ENCODE measurements around the gene CLSTN2. TPM values are rescaled to one million over a fixed set of nuclear protein-coding genes. Genes with fewer than 3 reads are reported as not detected.

CLSTN2 gene
- total RNA-seq, 1 experiment from 2014 or later, result not detected

- DNase-seq (ENCODE audit: extremely low read depth, low read depth), result no peak
Observed at GRCh38 chr3:140559546-140559945, 624.6 kb downstream of the CLSTN2 start.

- DNase-seq (ENCODE audit: extremely low read depth, low read depth), result no peak
Observed at GRCh38 chr3:140563206-140563760, 628.3 kb downstream of the CLSTN2 start.

- no peak for DNase-seq (ENCODE audit: extremely low read depth, low read depth)
Observed at GRCh38 chr3:140568131-140568530, 633.1 kb downstream of the CLSTN2 start.

GRCh38 chr3:140568842-140569520 is 634.0 kb downstream of the CLSTN2 start:
- no peak for DNase-seq (ENCODE audit: extremely low read depth, low read depth)

- DNase-seq (ENCODE audit: extremely low read depth, low read depth), result no peak
Observed at GRCh38 chr3:140570602-140571001, 635.6 kb downstream of the CLSTN2 start.

- DNase-seq (ENCODE audit: extremely low read depth, low read depth), result no peak
Observed at GRCh38 chr3:140571836-140572235, 636.9 kb downstream of the CLSTN2 start.

GRCh38 chr3:140572334-140572733 is 637.3 kb downstream of the CLSTN2 start:
- no peak for DNase-seq (ENCODE audit: extremely low read depth, low read depth)

- DNase-seq (ENCODE audit: extremely low read depth, low read depth), result no peak
Observed at GRCh38 chr3:140573011-140573410, 638.0 kb downstream of the CLSTN2 start.

- DNase-seq (ENCODE audit: extremely low read depth, low read depth), result no peak
Observed at GRCh38 chr3:140574375-140574774, 639.4 kb downstream of the CLSTN2 start.

GRCh38 chr3:140576449-140576848 is 641.5 kb downstream of the CLSTN2 start:
- DNase-seq (ENCODE audit: extremely low read depth, low read depth), result no peak

GRCh38 chr3:140577911-140578310 is 642.9 kb downstream of the CLSTN2 start:
- no peak for DNase-seq (ENCODE audit: extremely low read depth, low read depth)

- no peak for DNase-seq (ENCODE audit: extremely low read depth, low read depth)
Observed at GRCh38 chr3:140579260-140579659, 644.3 kb downstream of the CLSTN2 start.

GRCh38 chr3:140580746-140581145 is 645.8 kb downstream of the CLSTN2 start:
- no peak for DNase-seq (ENCODE audit: extremely low read depth, low read depth)

GRCh38 chr3:140584549-140584948 is 649.6 kb downstream of the CLSTN2 start:
- DNase-seq (ENCODE audit: extremely low read depth, low read depth), result no peak

GRCh38 chr3:140585828-140586227 is 650.8 kb downstream of the CLSTN2 start:
- DNase-seq (ENCODE audit: extremely low read depth, low read depth), result no peak

- no peak for DNase-seq (ENCODE audit: extremely low read depth, low read depth)
Observed at GRCh38 chr3:140586311-140586710, 651.3 kb downstream of the CLSTN2 start.

GRCh38 chr3:140588558-140588957 is 653.6 kb downstream of the CLSTN2 start:
- DNase-seq (ENCODE audit: extremely low read depth, low read depth), result no peak

GRCh38 chr3:140593766-140594165 is 658.8 kb downstream of the CLSTN2 start:
- DNase-seq (ENCODE audit: extremely low read depth, low read depth), result no peak

- DNase-seq (ENCODE audit: extremely low read depth, low read depth), result no peak
Observed at GRCh38 chr3:140595295-140595694, 660.3 kb downstream of the CLSTN2 start.

- DNase-seq (ENCODE audit: extremely low read depth, low read depth), result no peak
Observed at GRCh38 chr3:140597364-140597763, 662.4 kb downstream of the CLSTN2 start.

- DNase-seq (ENCODE audit: extremely low read depth, low read depth), result no peak
Observed at GRCh38 chr3:140597792-140598191, 662.8 kb downstream of the CLSTN2 start.

- no peak for DNase-seq (ENCODE audit: extremely low read depth, low read depth)
Observed at GRCh38 chr3:140599009-140599408, 664.0 kb downstream of the CLSTN2 start.

GRCh38 chr3:140599496-140599895 is 664.5 kb downstream of the CLSTN2 start:
- DNase-seq (ENCODE audit: extremely low read depth, low read depth), result no peak

All from NCI-H460 (cell line).